GM19328 (cell line): ENCODE results near the gene CELF1.

ENCODE experiments used
- ATAC-seq: cut with Tn5 transposase; IDR thresholded peaks from one replicate; pipeline ENCODE4 v1.9.1; 2021; ENCODE audit warnings: mild to moderate bottlenecking, moderate library complexity; ENCODE audit not compliant: unreplicated experiment

Gene CELF1

DNA sequence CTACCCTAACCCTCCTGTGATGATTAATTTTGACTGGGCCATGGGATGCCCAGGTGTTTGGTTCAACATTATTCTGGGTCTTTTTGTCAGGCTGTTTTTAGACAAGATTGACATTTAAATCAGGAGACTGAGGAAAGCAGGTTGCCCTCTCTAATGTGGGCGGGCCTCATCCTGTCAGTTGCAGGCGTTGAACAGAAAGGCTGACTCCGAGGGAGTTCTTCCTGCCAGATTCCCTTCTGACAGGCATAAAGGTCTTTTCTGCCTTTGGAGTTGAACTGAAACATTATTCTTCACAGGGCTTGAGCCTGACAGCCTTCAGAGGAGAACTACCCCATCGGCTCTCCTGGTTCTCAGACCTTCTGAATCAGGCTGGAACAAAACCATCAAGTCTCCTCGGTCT, 122.4 kb downstream of the CELF1 start:
- ATAC-seq = no peak

DNA sequence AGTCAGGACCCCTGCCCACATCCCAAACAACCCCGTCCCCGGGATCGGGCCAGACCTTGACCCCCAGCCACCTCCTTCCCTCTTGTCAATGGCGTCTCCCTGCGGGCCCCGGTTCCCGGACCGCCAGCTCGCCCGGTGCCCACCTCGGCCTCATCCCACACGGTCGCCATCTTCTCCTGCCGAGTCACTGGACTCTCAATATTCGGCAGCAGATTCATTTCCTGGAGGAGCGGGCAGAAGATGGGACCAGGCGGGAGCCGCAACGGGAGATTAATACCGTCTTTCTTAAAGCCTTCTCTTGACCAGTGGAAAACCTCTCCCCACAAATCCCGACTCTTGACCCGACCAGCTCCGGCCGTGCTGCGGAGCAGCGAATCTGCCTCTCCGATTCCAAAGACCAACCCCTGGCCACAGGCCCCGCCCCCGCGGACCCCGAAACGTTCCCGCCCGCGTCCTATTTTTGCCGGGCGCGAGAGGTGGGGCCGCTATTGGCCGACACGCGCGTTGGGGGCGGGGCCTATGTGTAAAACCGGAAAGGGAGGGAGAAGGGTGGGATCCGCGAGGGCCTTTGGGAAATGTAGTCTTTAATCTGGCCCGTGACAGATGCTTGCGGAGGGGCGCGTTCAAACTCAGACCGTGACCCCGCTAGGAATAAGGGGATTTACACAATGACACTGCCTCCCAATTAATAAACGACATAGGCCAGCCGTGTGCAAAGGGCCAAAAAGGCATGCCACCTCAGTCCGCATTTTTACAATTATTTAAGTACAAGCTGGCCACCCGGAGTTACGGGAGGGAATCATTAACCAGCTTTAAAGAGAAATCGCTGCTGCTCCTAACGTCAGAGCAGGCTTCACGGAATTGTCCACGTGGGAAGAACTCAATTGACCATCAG, 126.6 kb downstream of the CELF1 start, which contains the start of gene PSMC3:
TSS of gene PSMC3 (minus strand) at position 378 of the 895 bp plus-strand sequence. CDS start at position 218, 160 bp downstream.
- ATAC-seq = peak; percentile 88

DNA sequence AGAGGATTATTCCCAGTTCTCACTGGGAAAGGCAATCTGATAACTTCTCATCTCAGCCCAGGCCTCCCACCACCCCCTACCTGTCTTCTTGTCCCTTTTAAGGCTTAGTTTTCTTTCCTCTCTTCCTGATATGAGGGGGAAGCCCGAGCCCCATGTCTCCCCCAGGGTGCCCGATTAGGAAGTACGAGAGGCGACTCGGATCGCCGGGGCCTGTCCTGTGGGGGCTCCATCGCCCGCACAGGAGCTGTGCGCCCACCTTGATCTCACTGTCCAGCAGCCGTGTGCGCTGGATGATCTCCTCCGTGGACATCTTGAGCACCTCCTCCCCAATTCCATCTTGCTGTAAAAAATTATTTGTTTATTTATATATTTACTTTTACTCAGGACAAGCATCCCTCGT, 127.3 kb downstream of the CELF1 start:
- no peak for ATAC-seq

DNA sequence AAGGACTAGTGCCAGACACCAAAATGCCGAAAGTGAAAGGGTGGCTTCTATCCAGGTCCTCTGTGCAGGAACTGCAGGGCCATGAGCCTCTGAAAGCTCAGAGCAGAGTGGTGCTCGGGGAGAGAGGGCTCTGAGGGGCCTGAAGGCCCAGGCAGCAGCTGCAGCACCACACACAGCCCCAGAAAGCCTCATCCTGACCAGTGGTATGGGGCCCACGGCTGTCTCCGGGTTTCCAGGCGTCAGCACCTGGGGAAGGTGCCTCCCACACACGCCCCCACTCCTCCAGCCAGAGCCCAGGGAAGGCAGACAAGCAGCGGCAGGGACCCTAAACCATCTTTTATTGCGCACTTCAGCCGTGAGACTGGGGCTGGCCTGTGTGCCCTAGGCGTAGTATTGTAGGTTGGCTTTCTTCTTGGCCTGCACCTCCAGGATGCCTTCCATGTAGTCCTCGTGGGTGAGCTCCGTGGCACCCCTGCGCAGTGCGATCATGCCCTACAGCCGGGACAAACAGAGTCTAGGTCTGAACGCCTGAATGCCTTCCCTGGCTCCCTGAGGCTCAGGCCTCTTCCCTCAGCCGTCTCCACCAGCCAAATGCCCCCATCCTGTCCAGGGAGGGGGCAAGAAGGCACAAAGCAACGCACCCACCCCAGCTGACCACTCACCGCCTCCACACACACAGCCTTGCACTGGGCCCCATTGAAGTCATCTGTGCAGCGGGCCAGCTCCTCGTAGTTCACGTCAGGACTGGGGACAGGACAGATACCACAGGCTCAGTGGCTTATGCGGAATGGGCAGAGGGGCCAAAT, 134.3 kb downstream of the CELF1 start:
- no peak for ATAC-seq

DNA sequence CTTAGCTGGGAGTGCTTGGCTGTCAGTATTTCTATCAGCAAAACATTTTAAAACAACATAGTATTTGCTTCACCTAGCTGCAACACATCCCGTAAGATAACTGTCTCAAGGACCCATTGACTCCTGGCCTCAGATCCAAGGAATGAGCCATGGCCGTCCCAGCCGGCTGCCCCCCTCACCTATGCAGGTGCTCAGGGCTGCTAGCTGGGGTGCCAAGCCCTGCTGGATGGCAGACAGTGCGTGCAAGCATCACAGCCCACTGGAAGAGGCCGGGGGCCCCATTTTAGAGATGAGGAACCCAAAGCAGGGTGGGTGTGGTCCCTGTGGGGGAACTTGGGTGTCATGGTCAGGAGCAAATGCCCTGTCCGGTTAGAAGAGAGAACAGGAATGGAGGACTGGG, 135.2 kb downstream of the CELF1 start:
- no peak for ATAC-seq

DNA sequence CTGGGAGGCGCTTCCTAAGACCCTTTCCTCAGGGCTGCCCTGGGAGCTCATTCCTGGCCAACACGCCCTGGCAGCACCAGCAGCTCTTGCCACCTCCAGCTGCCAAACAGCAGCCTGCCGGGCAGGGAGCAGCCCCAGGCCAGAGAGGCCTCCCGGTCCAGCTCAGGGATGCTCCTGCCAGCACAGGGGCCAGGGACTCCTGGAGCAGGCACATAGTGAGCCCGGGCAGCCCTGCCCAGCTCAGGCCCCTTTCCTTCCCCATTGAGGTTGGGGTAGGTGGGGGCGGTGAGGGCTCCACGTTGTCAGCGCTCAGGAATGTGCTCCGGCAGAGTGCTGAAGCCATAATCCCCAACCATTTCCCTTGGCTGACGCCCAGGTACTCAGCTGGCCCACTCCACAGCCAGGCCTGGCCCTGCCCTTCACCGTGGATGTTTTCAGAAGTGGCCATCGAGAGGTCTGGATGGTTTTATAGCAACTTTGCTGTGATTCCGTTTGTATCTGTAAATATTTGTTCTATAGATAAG, 136.9 kb downstream of the CELF1 start:
- ATAC-seq = no peak
